Measurements from ENCODE around the gene NAA38.
"Not testable (repeated sequence)": the region's sequence is repeated elsewhere in the genome, so short reads cannot be mapped to it uniquely, and the experiment has no call there.

NAA38 gene

GRCh38 chr17:7820231-7820630 lies 37.1 kb downstream of the NAA38 start:
- DNase-seq = no peak

GRCh38 chr17:7818746-7819645 lies 38.4 kb downstream of the NAA38 start:
- DNase-seq = no peak

- no peak for DNase-seq
These were observed 39.3 kb downstream of the NAA38 start for GRCh38 chr17:7818026-7818425.

- no peak for DNase-seq
These were observed 39.8 kb downstream of the NAA38 start for GRCh38 chr17:7817643-7817964.

GRCh38 chr17:7816926-7817642 lies 40.3 kb downstream of the NAA38 start:
- no peak for DNase-seq

- no peak for DNase-seq
These were observed 42.4 kb downstream of the NAA38 start for GRCh38 chr17:7814969-7815368.

- DNase-seq = no peak
These were observed 46.1 kb downstream of the NAA38 start for GRCh38 chr17:7811251-7811650.

- DNase-seq = not testable (repeated sequence)
These were observed 47.5 kb downstream of the NAA38 start for GRCh38 chr17:7809791-7810343.

GRCh38 chr17:7809086-7809790 lies 48.1 kb downstream of the NAA38 start:
- DNase-seq = no peak

- no peak for DNase-seq
These were observed 50.2 kb downstream of the NAA38 start for GRCh38 chr17:7807206-7807605.

Measured in T-helper 9 cell (primary cell).